Right lung (tissue), 5 donors: ENCODE data around the gene PAK2. TPM values are rescaled to one million over a fixed set of nuclear protein-coding genes. Genes with fewer than 3 reads are reported as not detected.
"Not testable (repeated sequence)": the region's sequence is repeated elsewhere in the genome, so short reads cannot be mapped to it uniquely, and the experiment has no call there.

Source experiments
- DNase-seq, 2 donors: peaks; one replicate each; pipeline ENCODE4 v3.0.0-alpha.2; 2013
- polyA plus RNA-seq, 5 donors: library from polyadenylated mRNA; unstranded; fragments of 120-200 nt; gene quantifications; one replicate each; pipeline versions ENCODE4 v1.2.1 to v1.2.3, GENCODE V29; 2013; ENCODE audit warnings: inconsistent platforms in 1 of 5, low replicate concordance in 1 of 5; ENCODE audit not compliant: insufficient read length in 5 of 5, insufficient read depth in 1 of 5

Gene PAK2
- polyA plus RNA-seq, 5 donors = 46.7 to 71.8 (median 64.5) TPM

- no peak for DNase-seq
These were observed 103.1 kb downstream of the PAK2 start for GRCh38 chr3:196842567-196843434.

GRCh38 chr3:196843435-196844110 lies 103.9 kb downstream of the PAK2 start:
- DNase-seq = no peak

- not testable (repeated sequence) for DNase-seq
These were observed 104.9 kb downstream of the PAK2 start for GRCh38 chr3:196844235-196845219.

DNA sequence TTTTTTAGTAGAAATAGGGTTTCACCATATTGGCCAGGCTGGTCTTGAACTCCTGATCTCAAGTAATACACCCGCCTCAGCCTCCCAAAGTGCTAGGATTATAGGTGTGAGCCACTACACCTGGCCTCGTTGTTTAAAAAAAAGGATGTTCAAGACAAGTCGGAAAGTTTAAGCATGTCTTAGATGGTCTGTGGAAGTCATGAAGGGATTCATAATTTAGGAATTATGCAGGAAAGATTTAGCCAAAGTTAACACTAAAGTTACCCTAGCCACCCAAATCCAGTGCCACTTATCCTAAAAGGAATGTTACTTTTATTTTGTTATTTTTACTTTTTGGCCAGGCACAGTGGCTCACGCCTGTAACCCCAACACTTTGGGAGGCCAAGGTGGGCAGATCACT lies 108.7 kb downstream of the PAK2 start:
- DNase-seq = not testable (repeated sequence)

GRCh38 chr3:196849180-196849741 lies 109.6 kb downstream of the PAK2 start:
- no peak for DNase-seq

GRCh38 chr3:196863000-196863399 lies 123.3 kb downstream of the PAK2 start:
- not testable (repeated sequence) for DNase-seq

DNA sequence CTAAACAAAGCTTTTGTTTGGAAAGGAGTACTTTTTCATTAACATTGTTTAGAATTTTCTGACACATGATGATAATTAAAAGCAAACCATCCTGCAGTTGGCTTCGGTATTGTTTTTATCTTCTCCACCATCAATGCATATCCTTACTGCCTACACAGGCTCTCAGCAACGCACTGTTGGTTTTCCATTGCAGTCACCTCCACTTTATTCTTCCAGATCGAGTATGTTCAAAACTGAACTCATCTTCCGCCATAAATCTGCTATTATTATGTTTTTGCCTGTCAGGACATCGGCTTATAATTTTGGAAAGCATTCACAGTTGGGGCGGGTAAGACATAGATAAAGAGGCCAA lies 127.5 kb downstream of the PAK2 start:
- no peak for DNase-seq

GRCh38 chr3:196867507-196868296 lies 128.0 kb downstream of the PAK2 start, which contains the start of gene SENP5:
Gene SENP5, plus strand, starts transcription at chr3:196867920. Its CDS starts 17,262 bp downstream, at chr3:196885182.
- peak; percentile 89 to 91 for DNase-seq

DNA sequence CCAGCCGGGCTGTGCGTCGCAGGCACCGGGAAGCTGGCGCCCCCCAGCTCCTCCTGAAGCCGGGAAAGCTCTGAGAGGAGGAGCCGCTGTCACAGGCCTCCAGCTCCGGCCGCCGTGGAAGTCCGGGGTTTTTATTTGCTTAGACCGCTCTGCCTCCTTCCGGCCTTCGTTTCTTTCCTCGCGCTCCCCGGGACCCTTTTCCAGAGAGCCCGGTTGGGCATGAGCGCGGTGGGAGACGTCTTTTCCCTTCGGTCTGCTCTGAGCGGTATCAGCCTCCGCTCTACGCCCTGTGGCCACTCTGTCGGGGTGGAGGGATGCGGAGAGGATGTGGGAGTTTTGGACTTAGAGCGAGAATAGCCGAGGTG lies 128.6 kb downstream of the PAK2 start:
- no peak for DNase-seq

- DNase-seq = no peak
These were observed 132.7 kb downstream of the PAK2 start for GRCh38 chr3:196872316-196872715.

DNA sequence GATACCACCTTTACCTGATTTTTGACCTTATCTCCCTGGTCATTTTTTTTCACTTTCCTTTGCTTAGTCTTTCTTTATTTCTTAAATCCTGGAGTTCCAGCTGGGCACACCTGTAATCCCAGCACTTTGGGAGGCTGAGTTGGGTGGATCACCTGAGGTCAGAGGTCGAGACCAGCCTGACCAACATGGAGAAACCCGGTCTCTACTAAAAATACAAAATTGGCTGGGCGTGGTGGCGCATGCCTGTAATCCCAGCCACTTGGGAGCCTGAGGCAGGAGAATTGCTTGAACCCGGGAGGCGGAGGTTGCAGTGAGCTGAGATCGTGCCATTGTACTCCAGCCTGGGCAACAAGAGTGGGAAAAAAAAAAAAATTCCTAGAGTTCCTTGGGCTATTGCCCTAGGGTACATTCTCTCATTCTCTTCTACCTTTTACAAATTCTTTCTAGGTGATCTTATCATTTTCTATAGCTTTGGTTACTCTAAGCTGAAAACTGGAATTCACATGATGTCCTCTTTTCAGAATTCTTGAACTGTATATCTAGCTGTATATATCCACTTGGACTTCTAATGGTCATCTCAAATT lies 134.9 kb downstream of the PAK2 start:
- DNase-seq = not testable (repeated sequence)

DNA sequence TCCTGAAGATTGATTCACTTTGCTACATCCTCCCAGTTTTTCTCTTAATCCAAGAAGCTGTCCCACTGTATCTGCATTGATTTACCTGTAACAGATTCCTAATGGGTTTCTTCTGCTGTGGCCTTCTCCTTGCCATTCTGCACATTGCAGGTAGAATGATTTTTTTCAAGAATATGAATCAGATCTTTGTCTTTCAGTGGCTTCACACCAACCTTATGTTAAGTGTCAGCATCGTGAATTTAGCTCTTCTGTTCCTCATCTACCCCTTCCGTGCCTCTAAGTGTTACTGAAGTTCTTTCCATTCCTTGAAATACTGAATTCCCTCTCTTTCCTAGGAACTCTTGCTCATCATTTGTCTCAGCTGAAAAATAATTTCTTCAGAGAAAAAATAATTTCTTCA lies 135.6 kb downstream of the PAK2 start:
- no peak for DNase-seq

Other genes starting within 250 kb of the PAK2 start
- gene RNF168, start 236.1 kb upstream of the PAK2 start, polyA plus RNA-seq = 10 to 100 TPM; 14.1 to 17.9 (median 16.8) TPM
- under 1 TPM in 3 of 5 donors, not detected in 2; 0.06 to 0.17 (median 0.09) TPM for gene SMCO1, start 224.5 kb upstream of the PAK2 start, polyA plus RNA-seq
- 10 to 100 TPM; 14.6 to 19.6 (median 16.6) TPM for gene WDR53, start 171.3 kb upstream of the PAK2 start, polyA plus RNA-seq
- gene FBXO45, start 171.2 kb upstream of the PAK2 start, polyA plus RNA-seq = 10 to 100 TPM; 13.3 to 18.5 (median 14.5) TPM
- 10 to 100 TPM in 1 of 5 donors, 1 to 10 TPM in 4; 5.3 to 10.4 (median 6.1) TPM for gene NRROS, start 100.2 kb upstream of the PAK2 start, polyA plus RNA-seq
- gene CEP19, start 27.6 kb upstream of the PAK2 start, polyA plus RNA-seq = 1 to 10 TPM; 3.0 to 5.8 (median 4.0) TPM
- gene PIGX, start 27.5 kb upstream of the PAK2 start, polyA plus RNA-seq = 10 to 100 TPM; 21.5 to 29.1 (median 25.8) TPM
- gene SENP5, start 128.1 kb downstream of the PAK2 start, polyA plus RNA-seq = 10 to 100 TPM; 24.2 to 35.1 (median 28.5) TPM
- 10 to 100 TPM; 77.0 to 95.3 (median 88.3) TPM for gene NCBP2, start 202.7 kb downstream of the PAK2 start, polyA plus RNA-seq
- gene PIGZ, start 229.0 kb downstream of the PAK2 start, polyA plus RNA-seq = 1 to 10 TPM; 1.1 to 2.3 (median 1.4) TPM